ENCODE results near the gene P2RX7.
"Not testable (repeated sequence)": the region's sequence is repeated elsewhere in the genome, so short reads cannot be mapped to it uniquely, and the experiment has no call there.

Gene P2RX7

GRCh38 chr12:121190523-121191031, 57.9 kb downstream of the P2RX7 start:
- no peaks in the 10 kb centered on the region for H3K9me3 ChIP-seq (ENCODE audit: low read length)
- H3K27me3 ChIP-seq (ENCODE audit: insufficient read depth, low read length) = no peaks in the 10 kb centered on the region; the same call in 1 of the 2 replicates
- H3K79me2 ChIP-seq (ENCODE audit: insufficient read depth, low read length) = no peaks in the 10 kb centered on the region
- no peaks in the 10 kb centered on the region for H3F3A ChIP-seq (ENCODE audit: insufficient read depth, low read length)
- H3K27ac ChIP-seq (ENCODE audit: low read depth, low read length, poor library complexity, severe bottlenecking) = no peak overlapping the region
- no peaks in the 10 kb centered on the region for H3K9me2 ChIP-seq (ENCODE audit: low read depth, low read length)
- H3K4me2 ChIP-seq (ENCODE audit: low read length) = no peak overlapping the region
- no peak overlapping the region for H2AFZ ChIP-seq (ENCODE audit: low read length)
- TF ChIP-seq EZH2 (IDR thresholded peaks at IDR 0.05; ENCODE audit: borderline replicate concordance, low read length) (no peak), CTCF (IDR thresholded peaks at IDR 0.05; ENCODE audit: low read length) (no peak)
- H3K4me3 ChIP-seq (ENCODE audit: low read depth, low read length, poor library complexity, severe bottlenecking) = no peak overlapping the region
- no peaks in the 10 kb centered on the region; the same call in 1 of the 2 replicates for H3K36me3 ChIP-seq (ENCODE audit: insufficient read depth, low read length)
- no peaks in the 10 kb centered on the region for H4K20me1 ChIP-seq (ENCODE audit: insufficient read depth, low read length)
- H3K4me1 ChIP-seq (ENCODE audit: insufficient read depth, low read length, severe bottlenecking) = no peaks in the 10 kb centered on the region
- no peak overlapping the region for H3K9ac ChIP-seq (ENCODE audit: low read length)

DNA sequence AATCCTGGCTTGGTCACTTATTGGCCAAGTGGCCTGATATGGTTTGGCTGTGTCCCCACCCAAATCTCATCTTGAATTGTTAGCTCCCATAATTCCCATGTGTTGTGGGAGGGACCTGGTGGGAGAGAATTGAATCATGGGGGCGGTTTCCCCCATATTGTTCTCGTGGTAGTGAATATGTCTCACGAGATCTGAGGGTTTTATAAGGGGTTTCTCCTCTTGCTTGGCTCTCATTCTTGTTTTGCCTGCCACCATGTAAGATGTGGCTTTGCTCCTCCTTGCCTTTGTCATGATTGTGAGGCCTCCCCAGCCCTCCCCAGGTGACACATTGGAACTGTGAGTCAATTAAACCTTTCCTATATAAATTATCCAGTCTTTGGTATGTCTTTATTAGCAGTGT, 58.5 kb downstream of the P2RX7 start:
- Histone ChIP-seq H3K27ac (ENCODE audit: low read depth, low read length, poor library complexity, severe bottlenecking) (no peak overlapping the region), H3F3A (ENCODE audit: insufficient read depth, low read length) (no peaks in the 10 kb centered on the region), H3K9ac (ENCODE audit: low read length) (no peak overlapping the region), H3K4me3 (ENCODE audit: low read depth, low read length, poor library complexity, severe bottlenecking) (no peak overlapping the region), H3K9me2 (ENCODE audit: low read depth, low read length) (no peaks in the 10 kb centered on the region), H3K9me3 (ENCODE audit: low read length) (no peaks in the 10 kb centered on the region), H3K4me2 (ENCODE audit: low read length) (no peak overlapping the region), H3K4me1 (ENCODE audit: insufficient read depth, low read length, severe bottlenecking) (no peaks in the 10 kb centered on the region), H4K20me1 (ENCODE audit: insufficient read depth, low read length) (no peaks in the 10 kb centered on the region), H3K27me3 (ENCODE audit: insufficient read depth, low read length) (no peaks in the 10 kb centered on the region; the same call in 1 of the 2 replicates), H2AFZ (ENCODE audit: low read length) (no peak overlapping the region), H3K79me2 (ENCODE audit: insufficient read depth, low read length) (no peaks in the 10 kb centered on the region), H3K36me3 (ENCODE audit: insufficient read depth, low read length) (no peaks in the 10 kb centered on the region; the same call in 1 of the 2 replicates)
- TF ChIP-seq CTCF (IDR thresholded peaks at IDR 0.05; ENCODE audit: low read length) (no peak), EZH2 (IDR thresholded peaks at IDR 0.05; ENCODE audit: borderline replicate concordance, low read length) (no peak)

- no peaks in the 10 kb centered on the region for H3K9me2 ChIP-seq (ENCODE audit: low read depth, low read length)
- H2AFZ ChIP-seq (ENCODE audit: low read length) = no peak overlapping the region
- H3F3A ChIP-seq (ENCODE audit: insufficient read depth, low read length) = no peaks in the 10 kb centered on the region
- no peaks in the 10 kb centered on the region for H3K9me3 ChIP-seq (ENCODE audit: low read length)
- no peak overlapping the region for H3K9ac ChIP-seq (ENCODE audit: low read length)
- H3K27ac ChIP-seq (ENCODE audit: low read depth, low read length, poor library complexity, severe bottlenecking) = no peak overlapping the region
- no peaks in the 10 kb centered on the region for H3K27me3 ChIP-seq (ENCODE audit: insufficient read depth, low read length)
- H3K4me1 ChIP-seq (ENCODE audit: insufficient read depth, low read length, severe bottlenecking) = no peaks in the 10 kb centered on the region
- no peaks in the 10 kb centered on the region for H4K20me1 ChIP-seq (ENCODE audit: insufficient read depth, low read length)
- H3K79me2 ChIP-seq (ENCODE audit: insufficient read depth, low read length) = no peaks in the 10 kb centered on the region
- TF ChIP-seq EZH2 (IDR thresholded peaks at IDR 0.05; ENCODE audit: borderline replicate concordance, low read length) = no peak
- no peak overlapping the region for H3K4me3 ChIP-seq (ENCODE audit: low read depth, low read length, poor library complexity, severe bottlenecking)
- no peak overlapping the region for H3K4me2 ChIP-seq (ENCODE audit: low read length)
- no peaks in the 10 kb centered on the region for H3K36me3 ChIP-seq (ENCODE audit: insufficient read depth, low read length)
Measured at GRCh38 chr12:121196902-121197301, 64.2 kb downstream of the P2RX7 start.

DNA sequence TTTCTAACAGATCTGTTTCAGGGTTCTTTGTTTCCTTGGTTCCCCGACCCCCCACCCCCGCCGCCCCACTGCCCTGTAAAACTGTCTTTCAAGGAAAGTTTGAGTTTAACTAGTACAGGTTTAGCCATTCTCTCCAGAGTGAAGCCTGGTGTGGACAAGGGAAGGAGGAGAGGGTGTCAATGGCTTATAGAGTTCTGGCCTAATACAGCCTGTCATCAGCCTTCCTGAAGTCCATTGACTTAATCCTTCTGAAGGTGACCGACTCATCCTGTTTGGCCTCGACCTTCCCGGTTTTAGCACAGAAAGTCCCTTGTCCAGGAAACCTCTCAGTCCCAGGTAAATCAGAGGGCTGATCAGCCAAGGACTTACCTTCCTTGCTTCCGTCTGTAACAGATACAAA, 66.3 kb downstream of the P2RX7 start:
- no peaks in the 10 kb centered on the region for H3K9me2 ChIP-seq (ENCODE audit: low read depth, low read length)
- H3K36me3 ChIP-seq (ENCODE audit: insufficient read depth, low read length) = no peaks in the 10 kb centered on the region
- no peak overlapping the region for H3K4me3 ChIP-seq (ENCODE audit: low read depth, low read length, poor library complexity, severe bottlenecking)
- H3K27ac ChIP-seq (ENCODE audit: low read depth, low read length, poor library complexity, severe bottlenecking) = no peak overlapping the region
- H3K4me2 ChIP-seq (ENCODE audit: low read length) = no peak overlapping the region
- no peaks in the 10 kb centered on the region; the same call in 1 of the 2 replicates for H3K27me3 ChIP-seq (ENCODE audit: insufficient read depth, low read length)
- H3K79me2 ChIP-seq (ENCODE audit: insufficient read depth, low read length) = no peaks in the 10 kb centered on the region
- H3K9me3 ChIP-seq (ENCODE audit: low read length) = no peaks in the 10 kb centered on the region
- no peaks in the 10 kb centered on the region for H4K20me1 ChIP-seq (ENCODE audit: insufficient read depth, low read length)
- no peak for TF ChIP-seq EZH2 (IDR thresholded peaks at IDR 0.05; ENCODE audit: borderline replicate concordance, low read length)
- TF ChIP-seq CTCF (IDR thresholded peaks at IDR 0.05; ENCODE audit: low read length) = no peak
- H3K9ac ChIP-seq (ENCODE audit: low read length) = no peak overlapping the region
- H3K4me1 ChIP-seq (ENCODE audit: insufficient read depth, low read length, severe bottlenecking) = no peaks in the 10 kb centered on the region
- H2AFZ ChIP-seq (ENCODE audit: low read length) = no peak overlapping the region
- H3F3A ChIP-seq (ENCODE audit: insufficient read depth, low read length) = no peaks in the 10 kb centered on the region

- H3K4me1 ChIP-seq (ENCODE audit: insufficient read depth, low read length, severe bottlenecking); H3F3A ChIP-seq (ENCODE audit: insufficient read depth, low read length); H3K4me2 ChIP-seq (ENCODE audit: low read length); H3K27me3 ChIP-seq (ENCODE audit: insufficient read depth, low read length); H3K36me3 ChIP-seq (ENCODE audit: insufficient read depth, low read length); H2AFZ ChIP-seq (ENCODE audit: low read length); H4K20me1 ChIP-seq (ENCODE audit: insufficient read depth, low read length); H3K4me3 ChIP-seq (ENCODE audit: low read depth, low read length, poor library complexity, severe bottlenecking); H3K9me2 ChIP-seq (ENCODE audit: low read depth, low read length); H3K9me3 ChIP-seq (ENCODE audit: low read length); H3K9ac ChIP-seq (ENCODE audit: low read length); H3K79me2 ChIP-seq (ENCODE audit: insufficient read depth, low read length); H3K27ac ChIP-seq (ENCODE audit: low read depth, low read length, poor library complexity, severe bottlenecking): not testable (repeated sequence)
Measured at GRCh38 chr12:121201140-121201539, 68.5 kb downstream of the P2RX7 start.

All from OCI-LY1 (cell line).